HepG2 (cell line): ENCODE measurements around the gene C1GALT1C1. TPM values are rescaled to one million over a fixed set of nuclear protein-coding genes. Genes with fewer than 3 reads are reported as not detected.

Source experiments
- ATAC-seq: fragments of 200-7000 bp; cut with Tn5 transposase; 3 replicates; pipeline ENCODE4 v1.9.1; 2020; ENCODE audit warnings: mild to moderate bottlenecking, moderate library complexity
- BruUV-seq: library from RNA; stranded (reverse); fragments of 400-500 nt; replicated peaks from 2 replicates; lab custom pipeline; 2021; lab: Mats Ljungman, UMichigan
- CTCF ChIA-PET: fragments of 300-600 bp; formaldehyde crosslinking; extraction: SDS; loops from one replicate; lab custom pipeline; 2021; ENCODE audit warnings: low total read pairs, inconsistent platforms, low intra/inter-chr PET ratio; lab: Yijun Ruan, JAX
- POLR2A ChIA-PET: fragments of 350-600 bp; sonication (Branson Sonifier 250); formaldehyde crosslinking; loops from one replicate; lab custom pipeline; 2020; ENCODE audit warnings: antibody characterized with exemption, inconsistent platforms; lab: Yijun Ruan, JAX
- DNase-seq: peaks from one replicate; pipeline ENCODE4 v3.0.0-alpha.2; 2015; ENCODE audit warnings: low spot score
- FAIRE-seq: peaks from 3 replicates; lab custom pipeline; 2011; peaks lifted over from hg19 to GRCh38; lab: Jason Lieb, UNC
- H2AFZ ChIP-seq: one replicate; pipeline ENCODE4 v1.6.1; 2011; ENCODE audit warnings: low read length, inconsistent platforms
- H3K27ac ChIP-seq: fragments of 300-600 bp; 3 replicates; pipeline ENCODE4 v1.8.0; 2011; ENCODE audit warnings: mixed run types, mild to moderate bottlenecking, mixed read lengths, low read length, inconsistent platforms; ENCODE audit not compliant: insufficient read depth; ENCODE audit errors: extremely low read length
- H3K27me3 ChIP-seq, 2 experiments: fragments of 200-600 bp in 1 of 2; 2 replicates in 1 of 2; 3 replicates in 1 of 2; pipeline versions ENCODE4 v1.6.0 to v1.8.0; 2011; ENCODE audit warnings: low read length in 2 of 2, mild to moderate bottlenecking in 2 of 2, moderate library complexity in 2 of 2, inconsistent platforms in 1 of 2; ENCODE audit not compliant: insufficient read depth in 2 of 2, control insufficient read depth in 1 of 2
- H3K36me3 ChIP-seq, 2 experiments: fragments of 200-600 bp in 1 of 2; replicated peaks in 1 of 2; 2 replicates in 1 of 2; 3 replicates in 1 of 2; pipeline versions ENCODE4 v1.5.1 to v1.8.0; 2011; ENCODE audit warnings: low read length in 2 of 2, inconsistent platforms in 1 of 2; ENCODE audit not compliant: insufficient read depth in 2 of 2, control insufficient read depth in 1 of 2
- H3K4me1 ChIP-seq: 2 replicates; pipeline ENCODE4 v1.5.1; 2012; ENCODE audit warnings: low read length, inconsistent platforms; ENCODE audit not compliant: insufficient read depth
- H3K4me2 ChIP-seq: 2 replicates; pipeline ENCODE4 v1.6.0; 2011; ENCODE audit warnings: low read depth, low read length, inconsistent platforms
- H3K4me3 ChIP-seq, 3 experiments: fragments of 200-600 bp in 1 of 3; sonication (generic), shearing (Covaris generic) in 1 of 3; replicated peaks in 1 of 3; 2 replicates each; pipeline ENCODE4 v1.5.1; 2011 to 2016; ENCODE audit warnings: low read length in 3 of 3, inconsistent platforms in 2 of 3, low read depth in 2 of 3, mild to moderate bottlenecking in 2 of 3, control low read depth in 1 of 3, mixed read lengths in 1 of 3; ENCODE audit not compliant: insufficient read depth in 1 of 3
- H3K79me2 ChIP-seq: one replicate; pipeline ENCODE4 v1.6.1; 2011; ENCODE audit warnings: low read length, inconsistent platforms; ENCODE audit not compliant: insufficient read depth
- H3K9ac ChIP-seq: 2 replicates; pipeline ENCODE4 v1.6.0; 2011; ENCODE audit warnings: mild to moderate bottlenecking, low read depth, low read length, inconsistent platforms; ENCODE audit not compliant: insufficient read depth
- H3K9me3 ChIP-seq: 2 replicates; pipeline ENCODE4 v1.5.1; 2012; ENCODE audit warnings: mild to moderate bottlenecking, low read length
- H4K20me1 ChIP-seq: 2 replicates; pipeline ENCODE4 v1.6.0; 2011; ENCODE audit warnings: inconsistent platforms, mild to moderate bottlenecking, low read length, moderate library complexity; ENCODE audit not compliant: insufficient read depth
- NFYB ChIP-seq: sonication (generic); formaldehyde crosslinking; IDR thresholded peaks from 2 replicates; pipeline ENCODE4 v1.4.0; 2020; ENCODE audit warnings: missing genetic modification reagents
- NPAS2 ChIP-seq: sonication (generic); formaldehyde crosslinking; IDR thresholded peaks from 2 replicates; pipeline ENCODE4 v1.8.0; 2022; ENCODE audit warnings: mild to moderate bottlenecking, missing genetic modification reagents, borderline replicate concordance
- RXRB ChIP-seq: IDR thresholded peaks from 2 replicates; pipeline ENCODE4 v1.6.1; 2016; ENCODE audit warnings: borderline replicate concordance, missing genetic modification reagents, missing compliant biosample characterization
- YEATS4 ChIP-seq: sonication (generic); formaldehyde crosslinking; IDR thresholded peaks from 2 replicates; pipeline ENCODE4 v1.4.0; 2020; ENCODE audit warnings: missing genetic modification reagents, borderline replicate concordance
- ZNF329 ChIP-seq: sonication (generic); formaldehyde crosslinking; IDR thresholded peaks from 2 replicates; pipeline ENCODE4 v1.9.0; 2021; ENCODE audit warnings: low read depth, mild to moderate bottlenecking, missing genetic modification reagents
- ZNF337 ChIP-seq: sonication (generic); formaldehyde crosslinking; IDR thresholded peaks from 2 replicates; pipeline ENCODE4 v1.5.1; 2020; ENCODE audit warnings: missing genetic modification reagents, low read depth, mild to moderate bottlenecking, borderline replicate concordance
- ZNF75D ChIP-seq: sonication (generic); formaldehyde crosslinking; IDR thresholded peaks from 2 replicates; pipeline ENCODE4 v1.8.1; 2023; ENCODE audit warnings: missing genetic modification reagents, mild to moderate bottlenecking, borderline replicate concordance
- WGBS: methylation state at CpG from one replicate; pipeline ENCODE4 v1.1.6; 2017; ENCODE audit warnings: low lambda C conversion rate; 5-methylcytosine and 5-hydroxymethylcytosine counted together
- in situ Hi-C: cut with HindIII; loops from 2 replicates; pipeline ENCODE4 v1.10.0; 2017; ENCODE audit warnings: low pct_unique_long_range_greater_than_20kb; ENCODE audit not compliant: extremely low pct_ligation_motif_present
- intact Hi-C: fragments of 100-400 bp; cut with micrococcal nuclease; formaldehyde crosslinking; loops from one replicate; pipeline ENCODE4 v1.10.0; 2022; ENCODE audit not compliant: unreplicated experiment
- polyA plus RNA-seq, 8 experiments: library from polyadenylated mRNA; depleted of rRNA in 3 of 8; stranded (reverse) in 7 of 8; unstranded in 1 of 8; fragments of >200 nt; fragmentation: Illumina TruSeq in 4 of 8; extraction: Trizol in 4 of 8; gene quantifications; 2 replicates each; pipeline versions ENCODE4 v1.2.1 to v1.2.3, GENCODE V29; 2011 to 2016; ENCODE audit warnings: low read depth in 4 of 8, missing spikeins in 1 of 8, mixed read lengths in 1 of 8; ENCODE audit not compliant: insufficient read depth in 1 of 8
- total RNA-seq, 5 experiments: library from RNA; depleted of rRNA; stranded (reverse); fragments of >200 nt; fragmentation: Illumina TruSeq; extraction: Trizol; gene quantifications; 2 replicates each; pipeline ENCODE4 v1.2.3, GENCODE V29; 2016; ENCODE audit warnings: low read depth in 1 of 5
- TF ChIP-seq, protein P1 (sequence below): IDR thresholded peaks from 2 replicates; pipeline ENCODE4 v1.6.1; 2012; ENCODE audit warnings: inconsistent platforms
- TF ChIP-seq, protein P2 (sequence below): sonication (generic); formaldehyde crosslinking; IDR thresholded peaks from 2 replicates; pipeline ENCODE4 v1.4.0; 2020; ENCODE audit warnings: missing genetic modification reagents
- TF ChIP-seq, protein P3 (sequence below): sonication (generic); formaldehyde crosslinking; conservative IDR thresholded peaks from 2 replicates; pipeline ENCODE4 v1.8.0; 2022; ENCODE audit warnings: missing genetic modification reagents
- TF ChIP-seq, protein P4 (sequence below): sonication (generic); formaldehyde crosslinking; IDR thresholded peaks from 2 replicates; pipeline ENCODE4 v1.4.0; 2020; ENCODE audit warnings: low read depth, mild to moderate bottlenecking, missing genetic modification reagents
- TF ChIP-seq, protein P5 (sequence below): sonication (generic); formaldehyde crosslinking; IDR thresholded peaks from 2 replicates; pipeline ENCODE4 v1.9.0; 2021; ENCODE audit warnings: missing genetic modification reagents, borderline replicate concordance
- TF ChIP-seq, protein P6 (sequence below): sonication (generic); formaldehyde crosslinking; IDR thresholded peaks from 2 replicates; pipeline ENCODE4 v1.8.0; 2022; ENCODE audit warnings: missing genetic modification reagents, low read depth, mild to moderate bottlenecking, borderline replicate concordance

Gene C1GALT1C1
- total and polyA plus RNA-seq, 2 of the 13 experiments (the other 11 are each of a cell fraction or from before 2014, with no cell fraction given) = 26.3 to 31.9 TPM

DNA sequence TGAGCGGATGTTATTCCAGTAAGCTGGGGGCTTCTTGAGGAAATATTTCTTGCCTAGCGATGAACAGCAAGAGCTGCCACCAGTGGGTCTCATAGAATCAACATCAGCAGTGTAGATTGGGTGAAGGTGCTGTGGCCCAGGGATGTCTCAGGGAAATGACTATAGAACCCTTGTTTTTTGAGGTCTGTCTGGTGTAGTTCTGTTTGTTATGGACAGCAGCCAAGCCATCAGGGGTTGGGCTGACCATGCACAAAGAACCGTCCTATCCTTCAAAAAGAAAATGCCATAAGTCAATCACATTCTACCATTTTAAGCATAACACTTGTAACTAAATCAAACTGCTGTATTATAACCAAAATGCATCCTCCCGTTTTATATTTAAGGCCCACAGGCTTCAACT lies 17.3 kb upstream of the C1GALT1C1 start (continued):
- TF ChIP-seq, protein P1, sequence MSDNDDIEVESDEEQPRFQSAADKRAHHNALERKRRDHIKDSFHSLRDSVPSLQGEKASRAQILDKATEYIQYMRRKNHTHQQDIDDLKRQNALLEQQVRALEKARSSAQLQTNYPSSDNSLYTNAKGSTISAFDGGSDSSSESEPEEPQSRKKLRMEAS = no peak

DNA sequence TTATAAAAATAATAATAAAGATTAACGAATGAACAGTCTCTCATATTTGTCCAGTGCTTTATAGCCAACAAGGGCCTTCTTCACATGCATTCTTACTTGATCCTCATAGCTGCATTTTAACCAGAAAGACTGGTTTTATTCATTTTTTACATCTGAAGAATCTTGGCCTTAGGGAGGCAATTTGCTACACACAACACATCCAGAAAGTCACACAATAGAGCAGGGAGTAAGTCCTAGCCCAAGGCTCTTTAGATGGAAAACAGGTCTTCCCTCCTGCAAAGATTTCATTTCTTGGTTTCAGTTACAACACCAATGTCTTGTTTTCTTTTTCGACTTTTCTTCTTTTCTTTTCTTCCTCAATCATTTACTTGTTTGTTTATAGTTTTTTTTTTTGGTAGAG lies 13.0 kb upstream of the C1GALT1C1 start:
- POLR2A ChIA-PET = no interaction called here
- no peak for ATAC-seq
- H3K27me3 ChIP-seq = no peaks in the 10 kb centered on the region
- no peak overlapping the region for H3K4me3 ChIP-seq
- intact Hi-C loops = no loop called here
- peaks cover 12% of the 10 kb centered on the region for H3K4me1 ChIP-seq
- no peaks in the 10 kb centered on the region for H3K36me3 ChIP-seq
- no peaks in the 10 kb centered on the region for H4K20me1 ChIP-seq
- no peak overlapping the region for H2AFZ ChIP-seq
- no peak for DNase-seq
- H3K9ac ChIP-seq = no peak overlapping the region
- CTCF ChIA-PET = no interaction called here
- TF ChIP-seq ZNF329 (CRISPR knock-in tag) (no peak), NPAS2 (CRISPR knock-in tag) (no peak), YEATS4 (no peak), RXRB (CRISPR knock-in tag) (no peak), ZNF75D (no peak), ZNF337 (CRISPR knock-in tag) (no peak), NFYB (CRISPR knock-in tag) (no peak)
- TF ChIP-seq, protein P2, sequence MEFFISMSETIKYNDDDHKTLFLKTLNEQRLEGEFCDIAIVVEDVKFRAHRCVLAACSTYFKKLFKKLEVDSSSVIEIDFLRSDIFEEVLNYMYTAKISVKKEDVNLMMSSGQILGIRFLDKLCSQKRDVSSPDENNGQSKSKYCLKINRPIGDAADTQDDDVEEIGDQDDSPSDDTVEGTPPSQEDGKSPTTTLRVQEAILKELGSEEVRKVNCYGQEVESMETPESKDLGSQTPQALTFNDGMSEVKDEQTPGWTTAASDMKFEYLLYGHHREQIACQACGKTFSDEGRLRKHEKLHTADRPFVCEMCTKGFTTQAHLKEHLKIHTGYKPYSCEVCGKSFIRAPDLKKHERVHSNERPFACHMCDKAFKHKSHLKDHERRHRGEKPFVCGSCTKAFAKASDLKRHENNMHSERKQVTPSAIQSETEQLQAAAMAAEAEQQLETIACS (CRISPR knock-in tag) = no peak
- TF ChIP-seq, protein P3, sequence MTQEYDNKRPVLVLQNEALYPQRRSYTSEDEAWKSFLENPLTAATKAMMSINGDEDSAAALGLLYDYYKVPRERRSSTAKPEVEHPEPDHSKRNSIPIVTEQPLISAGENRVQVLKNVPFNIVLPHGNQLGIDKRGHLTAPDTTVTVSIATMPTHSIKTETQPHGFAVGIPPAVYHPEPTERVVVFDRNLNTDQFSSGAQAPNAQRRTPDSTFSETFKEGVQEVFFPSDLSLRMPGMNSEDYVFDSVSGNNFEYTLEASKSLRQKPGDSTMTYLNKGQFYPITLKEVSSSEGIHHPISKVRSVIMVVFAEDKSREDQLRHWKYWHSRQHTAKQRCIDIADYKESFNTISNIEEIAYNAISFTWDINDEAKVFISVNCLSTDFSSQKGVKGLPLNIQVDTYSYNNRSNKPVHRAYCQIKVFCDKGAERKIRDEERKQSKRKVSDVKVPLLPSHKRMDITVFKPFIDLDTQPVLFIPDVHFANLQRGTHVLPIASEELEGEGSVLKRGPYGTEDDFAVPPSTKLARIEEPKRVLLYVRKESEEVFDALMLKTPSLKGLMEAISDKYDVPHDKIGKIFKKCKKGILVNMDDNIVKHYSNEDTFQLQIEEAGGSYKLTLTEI = no peak
- TF ChIP-seq, protein P4, sequence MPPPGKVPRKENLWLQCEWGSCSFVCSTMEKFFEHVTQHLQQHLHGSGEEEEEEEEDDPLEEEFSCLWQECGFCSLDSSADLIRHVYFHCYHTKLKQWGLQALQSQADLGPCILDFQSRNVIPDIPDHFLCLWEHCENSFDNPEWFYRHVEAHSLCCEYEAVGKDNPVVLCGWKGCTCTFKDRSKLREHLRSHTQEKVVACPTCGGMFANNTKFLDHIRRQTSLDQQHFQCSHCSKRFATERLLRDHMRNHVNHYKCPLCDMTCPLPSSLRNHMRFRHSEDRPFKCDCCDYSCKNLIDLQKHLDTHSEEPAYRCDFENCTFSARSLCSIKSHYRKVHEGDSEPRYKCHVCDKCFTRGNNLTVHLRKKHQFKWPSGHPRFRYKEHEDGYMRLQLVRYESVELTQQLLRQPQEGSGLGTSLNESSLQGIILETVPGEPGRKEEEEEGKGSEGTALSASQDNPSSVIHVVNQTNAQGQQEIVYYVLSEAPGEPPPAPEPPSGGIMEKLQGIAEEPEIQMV (CRISPR knock-in tag) = no peak
- TF ChIP-seq, protein P5, sequence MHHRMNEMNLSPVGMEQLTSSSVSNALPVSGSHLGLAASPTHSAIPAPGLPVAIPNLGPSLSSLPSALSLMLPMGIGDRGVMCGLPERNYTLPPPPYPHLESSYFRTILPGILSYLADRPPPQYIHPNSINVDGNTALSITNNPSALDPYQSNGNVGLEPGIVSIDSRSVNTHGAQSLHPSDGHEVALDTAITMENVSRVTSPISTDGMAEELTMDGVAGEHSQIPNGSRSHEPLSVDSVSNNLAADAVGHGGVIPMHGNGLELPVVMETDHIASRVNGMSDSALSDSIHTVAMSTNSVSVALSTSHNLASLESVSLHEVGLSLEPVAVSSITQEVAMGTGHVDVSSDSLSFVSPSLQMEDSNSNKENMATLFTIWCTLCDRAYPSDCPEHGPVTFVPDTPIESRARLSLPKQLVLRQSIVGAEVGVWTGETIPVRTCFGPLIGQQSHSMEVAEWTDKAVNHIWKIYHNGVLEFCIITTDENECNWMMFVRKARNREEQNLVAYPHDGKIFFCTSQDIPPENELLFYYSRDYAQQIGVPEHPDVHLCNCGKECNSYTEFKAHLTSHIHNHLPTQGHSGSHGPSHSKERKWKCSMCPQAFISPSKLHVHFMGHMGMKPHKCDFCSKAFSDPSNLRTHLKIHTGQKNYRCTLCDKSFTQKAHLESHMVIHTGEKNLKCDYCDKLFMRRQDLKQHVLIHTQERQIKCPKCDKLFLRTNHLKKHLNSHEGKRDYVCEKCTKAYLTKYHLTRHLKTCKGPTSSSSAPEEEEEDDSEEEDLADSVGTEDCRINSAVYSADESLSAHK = no peak
- TF ChIP-seq, protein P6, sequence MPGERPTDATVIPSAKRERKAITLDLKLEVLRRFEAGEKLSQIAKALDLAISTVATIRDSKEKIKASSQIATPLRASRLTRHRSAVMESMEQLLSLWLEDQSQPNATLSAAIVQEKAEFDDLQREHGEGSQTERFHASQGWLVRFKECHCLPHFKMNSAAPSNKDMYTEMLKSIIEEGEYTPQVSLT (CRISPR knock-in tag) = no peak
- H3K27ac ChIP-seq = no peak overlapping the region
- WGBS = 16% methylated on average over 2 of the region's 2 CpGs
- in situ Hi-C loops = no loop called here
- H3K9me3 ChIP-seq = no peaks in the 10 kb centered on the region
- H3K4me2 ChIP-seq = no peak overlapping the region
- BruUV-seq = no TSS peak
- FAIRE-seq = no peak
- H3K79me2 ChIP-seq = no peaks in the 10 kb centered on the region
